Measurements from ENCODE around the gene ALK.

ALK gene

DNA sequence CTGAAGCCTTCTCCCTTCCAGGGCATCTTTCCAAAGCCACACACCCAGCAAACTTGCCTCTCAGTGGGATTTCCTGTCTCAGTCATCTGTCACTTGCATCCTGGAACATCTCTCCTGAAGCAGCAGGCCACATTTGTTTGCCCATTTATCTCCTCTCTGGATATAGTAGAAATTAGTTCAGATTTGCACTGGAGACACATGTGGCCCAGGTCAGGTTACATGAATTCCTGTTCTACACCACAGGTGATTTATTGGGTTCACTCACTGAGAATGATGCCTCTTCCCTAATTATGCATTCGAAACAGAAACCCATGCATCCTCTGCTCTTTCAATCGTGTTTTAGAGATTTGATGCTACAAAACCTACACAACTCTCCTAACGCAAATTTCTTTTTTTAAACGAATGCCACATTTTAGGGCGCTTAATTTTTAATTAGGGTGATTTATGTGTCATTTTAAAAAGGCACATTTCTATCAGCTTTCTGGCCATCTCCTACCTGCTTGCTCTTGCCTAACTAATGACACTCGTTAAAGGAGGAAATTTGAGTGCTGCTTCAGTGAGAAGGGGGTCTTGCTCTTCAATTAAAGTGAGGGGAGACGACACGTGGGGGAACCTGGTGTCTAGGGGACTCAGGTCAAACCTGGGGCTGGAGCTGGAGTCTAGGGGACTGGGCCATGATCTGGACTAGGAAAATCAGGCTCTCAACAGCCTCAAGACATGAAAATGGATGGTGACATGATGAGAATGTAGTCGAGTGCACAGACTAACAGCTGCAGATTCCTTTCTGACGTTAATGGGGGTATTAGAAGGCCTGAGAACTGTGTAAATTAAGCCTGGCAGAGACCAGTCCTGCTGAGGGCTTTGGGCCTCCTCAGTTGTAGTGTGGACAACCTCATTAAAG lies 584.8 kb downstream of the ALK start:
- no peaks in the 10 kb centered on the region for H3F3A ChIP-seq (ENCODE audit: insufficient read depth, low read length)
- no peak overlapping the region for H2AFZ ChIP-seq (ENCODE audit: low read length)

DNA sequence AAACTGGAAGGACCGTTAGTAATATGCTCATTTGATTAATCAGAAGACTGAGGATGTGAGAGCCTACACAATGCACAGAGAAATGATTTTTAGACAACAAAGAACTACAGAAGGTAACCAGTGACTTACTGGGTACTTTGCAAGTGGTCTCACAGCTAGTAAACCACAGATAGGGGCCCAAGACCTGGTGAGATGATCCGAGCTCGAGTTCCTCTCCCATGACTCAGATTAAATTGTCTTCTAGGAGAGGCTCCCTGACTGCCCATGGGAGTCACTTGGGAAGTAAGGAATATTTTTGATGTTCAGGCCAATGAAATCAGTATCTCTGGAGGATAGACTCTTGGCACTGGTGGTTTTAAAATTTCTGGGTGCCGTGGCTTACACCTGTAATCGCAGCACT lies 586.0 kb downstream of the ALK start:
- Histone ChIP-seq H3K4me2 (ENCODE audit: low read length) (no peak overlapping the region), H3K4me1 (ENCODE audit: insufficient read depth, low read length, severe bottlenecking) (no peaks in the 10 kb centered on the region), H3K4me3 (ENCODE audit: low read depth, low read length, poor library complexity, severe bottlenecking) (no peak overlapping the region), H3K79me2 (ENCODE audit: insufficient read depth, low read length) (no peaks in the 10 kb centered on the region), H3K9me2 (ENCODE audit: low read depth, low read length) (no peaks in the 10 kb centered on the region), H4K20me1 (ENCODE audit: insufficient read depth, low read length) (no peaks in the 10 kb centered on the region), H3K9ac (ENCODE audit: low read length) (no peak overlapping the region), H3K27me3 (ENCODE audit: insufficient read depth, low read length) (no peaks in the 10 kb centered on the region), H3K27ac (ENCODE audit: low read depth, low read length, poor library complexity, severe bottlenecking) (no peak overlapping the region), H2AFZ (ENCODE audit: low read length) (no peak overlapping the region), H3F3A (ENCODE audit: insufficient read depth, low read length) (no peaks in the 10 kb centered on the region), H3K9me3 (ENCODE audit: low read length) (no peaks in the 10 kb centered on the region), H3K36me3 (ENCODE audit: insufficient read depth, low read length) (no peaks in the 10 kb centered on the region)
- TF ChIP-seq, protein P1, sequence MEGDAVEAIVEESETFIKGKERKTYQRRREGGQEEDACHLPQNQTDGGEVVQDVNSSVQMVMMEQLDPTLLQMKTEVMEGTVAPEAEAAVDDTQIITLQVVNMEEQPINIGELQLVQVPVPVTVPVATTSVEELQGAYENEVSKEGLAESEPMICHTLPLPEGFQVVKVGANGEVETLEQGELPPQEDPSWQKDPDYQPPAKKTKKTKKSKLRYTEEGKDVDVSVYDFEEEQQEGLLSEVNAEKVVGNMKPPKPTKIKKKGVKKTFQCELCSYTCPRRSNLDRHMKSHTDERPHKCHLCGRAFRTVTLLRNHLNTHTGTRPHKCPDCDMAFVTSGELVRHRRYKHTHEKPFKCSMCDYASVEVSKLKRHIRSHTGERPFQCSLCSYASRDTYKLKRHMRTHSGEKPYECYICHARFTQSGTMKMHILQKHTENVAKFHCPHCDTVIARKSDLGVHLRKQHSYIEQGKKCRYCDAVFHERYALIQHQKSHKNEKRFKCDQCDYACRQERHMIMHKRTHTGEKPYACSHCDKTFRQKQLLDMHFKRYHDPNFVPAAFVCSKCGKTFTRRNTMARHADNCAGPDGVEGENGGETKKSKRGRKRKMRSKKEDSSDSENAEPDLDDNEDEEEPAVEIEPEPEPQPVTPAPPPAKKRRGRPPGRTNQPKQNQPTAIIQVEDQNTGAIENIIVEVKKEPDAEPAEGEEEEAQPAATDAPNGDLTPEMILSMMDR (IDR thresholded peaks at IDR 0.05; ENCODE audit: low read length) = no peak
- no peak for TF ChIP-seq EZH2 (IDR thresholded peaks at IDR 0.05; ENCODE audit: borderline replicate concordance, low read length)

More for the DNA sequence above, 584.8 kb downstream of the ALK start:
- H3K79me2 ChIP-seq (ENCODE audit: insufficient read depth, low read length) = no peaks in the 10 kb centered on the region
- H3K27me3 ChIP-seq (ENCODE audit: insufficient read depth, low read length) = no peaks in the 10 kb centered on the region
- H3K27ac ChIP-seq (ENCODE audit: low read depth, low read length, poor library complexity, severe bottlenecking) = no peak overlapping the region
- H3K9ac ChIP-seq (ENCODE audit: low read length) = no peak overlapping the region
- no peaks in the 10 kb centered on the region for H3K36me3 ChIP-seq (ENCODE audit: insufficient read depth, low read length)
- no peaks in the 10 kb centered on the region for H3K4me1 ChIP-seq (ENCODE audit: insufficient read depth, low read length, severe bottlenecking)
- no peak for TF ChIP-seq EZH2 (IDR thresholded peaks at IDR 0.05; ENCODE audit: borderline replicate concordance, low read length)
- TF ChIP-seq, protein P1 (IDR thresholded peaks at IDR 0.05; ENCODE audit: low read length) = no peak
- H4K20me1 ChIP-seq (ENCODE audit: insufficient read depth, low read length) = no peaks in the 10 kb centered on the region
- no peak overlapping the region for H3K4me3 ChIP-seq (ENCODE audit: low read depth, low read length, poor library complexity, severe bottlenecking)
- H3K9me3 ChIP-seq (ENCODE audit: low read length) = no peaks in the 10 kb centered on the region
- H3K9me2 ChIP-seq (ENCODE audit: low read depth, low read length) = no peaks in the 10 kb centered on the region
- no peak overlapping the region for H3K4me2 ChIP-seq (ENCODE audit: low read length)

DNA sequence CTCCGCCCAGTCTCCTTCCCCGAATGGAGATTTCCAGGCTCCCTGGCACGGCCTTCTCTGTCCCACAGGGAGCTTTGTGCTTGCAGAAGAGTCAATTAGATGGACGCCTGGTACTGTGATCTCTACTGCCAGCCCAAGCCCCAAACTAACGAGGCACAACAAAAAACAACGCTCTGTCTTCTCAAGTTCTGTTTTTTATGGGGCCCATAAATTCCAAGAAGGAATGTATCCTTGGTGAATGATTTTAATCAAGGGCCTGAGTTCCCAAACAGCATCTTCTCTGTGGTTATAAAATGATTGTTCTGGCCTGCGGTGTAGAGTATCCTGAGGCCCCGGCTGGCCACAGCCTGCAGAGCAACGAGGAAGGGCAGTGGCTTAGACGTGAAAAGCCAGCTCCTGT lies 586.7 kb downstream of the ALK start:
- TF ChIP-seq, protein P1 (IDR thresholded peaks at IDR 0.05; ENCODE audit: low read length) = no peak
- TF ChIP-seq EZH2 (IDR thresholded peaks at IDR 0.05; ENCODE audit: borderline replicate concordance, low read length) = no peak
- Histone ChIP-seq H4K20me1 (ENCODE audit: insufficient read depth, low read length) (no peaks in the 10 kb centered on the region), H3F3A (ENCODE audit: insufficient read depth, low read length) (no peaks in the 10 kb centered on the region), H3K4me3 (ENCODE audit: low read depth, low read length, poor library complexity, severe bottlenecking) (no peak overlapping the region), H3K4me1 (ENCODE audit: insufficient read depth, low read length, severe bottlenecking) (no peaks in the 10 kb centered on the region), H3K9ac (ENCODE audit: low read length) (no peak overlapping the region), H3K27me3 (ENCODE audit: insufficient read depth, low read length) (no peaks in the 10 kb centered on the region), H3K9me2 (ENCODE audit: low read depth, low read length) (no peaks in the 10 kb centered on the region), H3K27ac (ENCODE audit: low read depth, low read length, poor library complexity, severe bottlenecking) (no peak overlapping the region), H3K9me3 (ENCODE audit: low read length) (no peaks in the 10 kb centered on the region), H3K4me2 (ENCODE audit: low read length) (no peak overlapping the region), H3K36me3 (ENCODE audit: insufficient read depth, low read length) (no peaks in the 10 kb centered on the region), H3K79me2 (ENCODE audit: insufficient read depth, low read length) (no peaks in the 10 kb centered on the region), H2AFZ (ENCODE audit: low read length) (no peak overlapping the region)
